CD4-positive, alpha-beta T cell treated with Interleukin-6 for 4 hours (primary cell): ENCODE results near the gene GIPC1.
"Not testable (repeated sequence)": the region's sequence is repeated elsewhere in the genome, so short reads cannot be mapped to it uniquely, and the experiment has no call there.

Source experiments
- DNase-seq: peaks from one replicate; pipeline ENCODE4 v3.0.0-alpha.2; 2020; ENCODE audit warnings: mixed read lengths

GIPC1 gene

GRCh38 chr19:14467391-14467790, 28.5 kb downstream of the GIPC1 start:
- DNase-seq, result no peak

DNA sequence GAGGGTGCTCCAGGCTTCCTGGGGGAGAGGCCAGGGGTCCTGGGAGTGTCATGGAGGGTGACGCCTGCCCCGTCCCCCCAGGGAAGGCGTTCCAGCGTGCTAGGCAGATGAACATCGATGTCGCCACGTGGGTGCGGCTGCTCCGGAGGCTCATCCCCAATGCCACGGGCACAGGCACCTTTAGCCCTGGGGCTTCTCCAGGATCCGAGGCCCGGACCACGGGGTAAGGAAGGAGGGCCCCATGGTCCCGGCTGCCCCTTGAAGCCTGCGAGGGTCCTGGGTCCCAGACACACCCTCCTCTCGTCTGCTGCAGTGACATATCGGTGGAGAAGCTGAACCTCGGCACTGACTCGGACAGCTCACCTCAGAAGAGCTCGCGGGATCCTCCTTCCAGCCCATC, 32.2 kb downstream of the GIPC1 start:
- no peak for DNase-seq

GRCh38 chr19:14462401-14462800, 33.5 kb downstream of the GIPC1 start:
- not testable (repeated sequence) for DNase-seq

DNA sequence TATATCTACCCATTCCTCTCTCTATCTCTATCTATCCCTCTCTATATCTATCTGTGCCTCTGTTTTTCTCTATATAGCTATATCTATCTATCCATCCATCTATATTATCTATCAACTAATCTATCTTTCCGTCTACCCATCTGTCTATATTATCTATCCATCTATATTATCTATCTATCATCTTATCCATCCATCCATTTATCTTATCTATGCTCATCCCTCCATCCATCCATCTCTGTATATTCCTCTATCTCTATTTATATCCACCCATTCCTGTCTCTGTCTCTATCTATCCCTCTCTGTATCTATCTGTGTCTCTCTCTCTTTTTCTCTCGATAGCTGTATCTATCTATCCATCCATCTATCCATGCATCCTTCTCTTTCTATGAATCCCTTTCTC, 35.0 kb downstream of the GIPC1 start:
- DNase-seq, result no peak

DNA sequence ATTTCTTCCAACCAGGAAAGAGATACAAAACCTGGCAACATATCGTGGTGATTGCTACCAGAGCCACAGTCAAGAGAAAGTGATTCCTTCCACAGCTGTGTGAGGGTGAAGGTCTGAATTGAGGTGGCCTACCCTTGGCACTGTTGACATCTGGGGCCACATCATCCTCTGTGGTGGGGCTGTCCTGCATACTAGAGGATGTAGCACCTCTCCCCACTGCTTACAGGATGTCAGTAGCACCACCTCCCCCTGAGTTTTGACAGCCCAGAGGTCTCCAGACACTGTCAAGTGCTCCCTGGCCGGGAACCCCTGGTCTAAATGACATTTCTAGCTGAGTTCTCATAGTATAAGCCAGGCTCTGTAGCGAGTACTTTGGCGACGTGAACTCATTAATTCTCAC, 36.2 kb downstream of the GIPC1 start:
- no peak for DNase-seq

DNA sequence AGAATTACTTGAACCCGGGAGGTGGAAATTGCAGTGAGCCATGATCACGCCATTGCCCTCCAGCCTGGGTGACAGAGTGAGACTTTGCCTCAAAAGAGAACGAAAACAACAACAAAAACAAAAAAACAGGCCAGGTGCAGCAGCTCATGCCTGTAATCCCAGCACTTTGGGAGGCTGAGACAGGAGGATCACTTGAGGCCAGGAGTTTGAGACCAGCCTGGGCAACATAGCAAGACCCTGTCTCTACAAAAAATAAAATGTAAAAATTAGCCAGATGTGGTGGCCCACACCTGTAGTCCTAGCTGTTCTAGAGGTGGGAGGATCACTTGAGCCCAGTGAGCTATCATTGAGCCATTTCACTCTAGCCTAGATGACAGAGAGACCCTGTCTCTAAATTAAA, 43.6 kb downstream of the GIPC1 start:
- DNase-seq, result not testable (repeated sequence)

GRCh38 chr19:14450876-14451275, 45.1 kb downstream of the GIPC1 start:
- no peak for DNase-seq

GRCh38 chr19:14450168-14450874, 45.6 kb downstream of the GIPC1 start:
- DNase-seq, result peak; percentile 34

DNA sequence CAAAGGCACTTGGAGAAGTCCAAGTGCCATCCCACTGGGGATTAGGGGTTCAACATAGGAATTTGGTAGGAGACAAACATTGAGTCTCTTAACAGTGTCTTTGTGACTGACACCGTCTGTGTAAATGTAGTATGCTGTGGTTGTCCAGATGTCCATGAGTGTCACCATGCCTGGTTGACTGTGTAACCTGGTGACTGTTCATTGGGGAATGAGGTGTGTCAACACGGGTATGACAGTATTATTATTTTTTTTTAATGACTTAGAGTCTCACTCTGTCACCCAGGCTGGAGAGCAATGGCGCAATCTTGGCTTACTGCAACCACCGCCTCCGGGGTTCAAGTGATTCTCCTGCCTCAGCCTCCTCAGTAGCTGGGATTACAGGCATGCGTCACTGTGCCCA, 46.6 kb downstream of the GIPC1 start:
- no peak for DNase-seq

DNA sequence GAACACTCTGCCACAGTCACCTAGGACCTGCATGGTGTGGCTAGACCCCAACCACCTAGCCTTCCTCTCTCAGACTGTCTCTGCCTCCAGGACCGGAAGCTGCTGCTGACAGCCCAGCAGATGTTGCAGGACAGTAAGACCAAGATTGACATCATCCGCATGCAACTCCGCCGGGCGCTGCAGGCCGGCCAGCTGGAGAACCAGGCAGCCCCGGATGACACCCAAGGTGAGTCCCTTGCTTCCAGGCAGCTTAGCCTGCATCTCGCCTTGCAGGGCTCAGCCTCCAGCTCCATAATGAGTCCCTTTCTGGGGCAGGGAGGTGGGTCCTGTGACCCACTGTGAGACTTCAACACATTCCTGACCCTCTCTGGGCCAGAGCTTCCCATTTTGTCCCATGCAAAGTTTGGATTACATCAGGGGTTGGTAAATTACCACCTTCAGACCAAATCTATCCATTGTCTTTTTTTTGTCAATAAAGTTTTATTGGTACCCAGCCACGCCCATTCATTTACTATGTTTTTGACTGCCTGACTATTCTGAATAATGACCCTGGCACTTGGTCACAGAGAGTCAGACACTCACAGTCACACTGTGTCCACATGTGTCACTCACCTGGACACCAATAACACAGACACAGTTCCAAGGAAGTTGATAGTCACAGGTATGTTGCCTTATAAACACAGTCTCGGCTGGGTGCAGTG, 49.4 kb downstream of the GIPC1 start:
- no peak for DNase-seq

DNA sequence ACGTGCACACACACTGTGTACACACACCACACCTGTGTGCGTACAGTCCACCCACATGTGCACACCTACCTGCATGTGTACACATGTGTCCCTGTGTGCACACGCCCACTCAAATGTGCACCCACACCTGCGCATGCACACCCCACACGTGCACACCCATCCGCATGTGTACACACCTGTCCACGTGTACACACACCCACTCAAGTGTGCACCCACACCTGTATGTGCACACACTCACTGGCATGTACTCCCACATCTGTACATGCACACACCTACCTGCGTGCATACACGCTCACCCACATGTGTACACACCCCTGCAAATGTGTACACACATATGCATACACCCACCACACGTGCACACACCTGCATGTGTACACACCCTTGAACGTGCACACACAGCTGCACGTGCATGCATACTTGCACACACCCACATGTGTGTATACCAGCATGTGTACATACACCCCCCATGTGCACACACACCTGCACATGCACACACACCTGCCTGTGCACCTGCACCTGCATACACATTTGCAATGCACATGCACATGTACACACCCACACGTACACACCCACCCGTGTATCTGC, 52.2 kb downstream of the GIPC1 start:
- DNase-seq, result no peak

GRCh38 chr19:14442891-14443631, 52.9 kb downstream of the GIPC1 start:
- no peak for DNase-seq

GRCh38 chr19:14441041-14441938, 54.6 kb downstream of the GIPC1 start:
- no peak for DNase-seq

GRCh38 chr19:14440049-14440448, 55.9 kb downstream of the GIPC1 start:
- peak; percentile 86 for DNase-seq

DNA sequence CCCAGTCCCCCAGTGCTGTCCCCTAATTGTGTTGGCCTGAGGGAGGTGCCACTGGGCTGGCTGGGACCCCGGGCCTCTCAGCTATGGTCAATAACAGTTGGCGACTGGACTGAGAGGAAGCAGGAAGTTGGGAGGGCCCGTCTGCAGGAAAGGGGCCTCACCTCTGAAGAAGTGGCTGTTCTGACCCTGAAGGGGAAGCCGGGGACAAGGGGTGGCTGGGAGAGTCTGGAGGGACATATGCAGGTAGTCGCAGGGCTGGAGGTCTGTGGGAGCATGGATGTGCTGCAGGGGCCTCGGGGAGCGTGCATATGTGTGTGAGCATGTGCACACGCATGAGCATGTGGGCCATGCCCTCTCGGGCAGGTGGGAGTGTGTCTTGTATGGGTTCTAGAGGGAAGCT, 56.9 kb downstream of the GIPC1 start:
- no peak for DNase-seq

DNA sequence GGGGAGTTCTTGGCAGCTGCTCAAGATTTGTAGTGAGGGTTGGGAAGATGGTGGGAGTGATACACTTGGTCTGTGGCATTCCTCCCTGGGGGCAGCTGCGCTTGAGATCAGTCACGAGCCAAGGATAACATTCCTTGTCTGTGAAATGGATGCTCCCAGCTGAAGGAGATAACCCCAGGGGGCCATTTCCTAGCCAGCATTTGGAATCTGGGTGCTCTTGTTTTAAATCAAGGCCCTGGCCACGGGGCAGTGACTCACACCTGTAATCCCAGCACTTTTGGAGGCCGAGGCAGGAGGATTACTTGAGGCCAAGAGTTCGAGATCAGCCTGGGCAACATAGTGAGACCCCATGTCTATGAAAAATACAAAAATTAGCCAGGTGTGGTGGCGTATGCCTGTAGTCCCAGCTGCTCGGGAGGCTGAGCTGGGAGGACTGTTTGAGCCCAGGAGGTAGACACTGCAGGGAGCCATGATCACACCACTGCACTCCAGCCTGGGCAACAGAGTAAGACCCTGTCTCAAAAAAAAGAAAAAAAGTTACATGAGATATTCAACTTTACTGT, 58.3 kb downstream of the GIPC1 start:
- DNase-seq, result no peak

GRCh38 chr19:14435320-14436050, 60.4 kb downstream of the GIPC1 start:
- no peak for DNase-seq

DNA sequence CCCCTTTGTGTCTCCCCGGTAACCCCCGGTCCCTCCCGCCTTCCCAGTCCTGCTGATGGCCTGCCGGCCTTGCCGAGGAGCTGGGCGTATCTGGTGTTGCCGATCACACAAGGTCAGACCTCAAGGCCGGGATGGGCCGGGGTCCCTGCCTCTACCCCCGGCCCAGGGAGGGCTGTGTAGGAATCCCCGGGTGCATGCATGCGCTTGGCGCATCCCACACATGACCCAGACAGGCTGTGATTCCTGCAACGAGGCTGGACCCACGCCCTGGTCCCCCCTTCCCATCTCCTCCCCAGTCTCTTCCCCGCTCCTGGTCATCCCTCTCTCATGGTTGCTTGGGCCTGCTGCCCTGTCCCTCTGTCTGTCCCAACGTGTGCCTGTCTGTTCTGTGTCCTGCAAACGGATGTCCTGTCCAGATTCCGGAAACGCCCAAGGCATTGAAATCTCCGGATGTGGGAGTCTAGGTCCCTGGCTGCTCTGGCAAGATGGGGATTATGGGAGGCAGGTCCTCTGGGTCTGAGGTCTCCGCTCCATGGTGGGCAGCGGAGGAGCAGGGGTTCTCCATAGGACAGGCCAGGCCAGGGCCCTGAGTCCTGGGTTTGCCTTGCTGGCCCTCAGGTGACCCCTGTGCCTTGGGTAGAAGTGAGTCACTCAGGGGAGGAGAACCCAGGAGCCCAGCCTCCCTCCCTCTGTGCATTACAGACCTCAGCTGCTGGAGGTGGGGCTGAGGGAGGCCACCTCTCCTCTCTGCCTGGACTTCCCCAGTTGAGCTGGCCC, 61.2 kb downstream of the GIPC1 start:
- peak; percentile 41 for DNase-seq

- peak; percentile 74 for DNase-seq
These were observed 62.1 kb downstream of the GIPC1 start for GRCh38 chr19:14433554-14434501.
